Fibroblast of the aortic adventitia (primary cell): Measurements from ENCODE around the gene YY1AP1. TPM values are rescaled to one million over a fixed set of nuclear protein-coding genes. Genes with fewer than 3 reads are reported as not detected.
"Not testable (repeated sequence)": the region's sequence is repeated elsewhere in the genome, so short reads cannot be mapped to it uniquely, and the experiment has no call there.

Experiments
- DNase-seq: peaks from one replicate; pipeline ENCODE4 v3.0.0-alpha.2; 2010; ENCODE audit warnings: low read depth
- H3K4me3 ChIP-seq: 2 replicates; pipeline ENCODE4 v1.5.1; 2011; ENCODE audit warnings: low read depth, mild to moderate bottlenecking, control low read depth, low read length, moderate library complexity
- total RNA-seq: library from RNA; depleted of rRNA; stranded (reverse); fragments of >200 nt; gene quantifications from 2 replicates; pipeline ENCODE4 v1.2.3, GENCODE V29; 2012; ENCODE audit warnings: low replicate concordance
- TF ChIP-seq, protein P1 (sequence below): IDR thresholded peaks from 2 replicates; pipeline ENCODE4 v1.5.1; 2011; ENCODE audit warnings: mild to moderate bottlenecking, low read length, control low read depth, inconsistent platforms; ENCODE audit not compliant: insufficient read depth

Gene YY1AP1
- total RNA-seq, 1 donor: 54.6 TPM

DNA sequence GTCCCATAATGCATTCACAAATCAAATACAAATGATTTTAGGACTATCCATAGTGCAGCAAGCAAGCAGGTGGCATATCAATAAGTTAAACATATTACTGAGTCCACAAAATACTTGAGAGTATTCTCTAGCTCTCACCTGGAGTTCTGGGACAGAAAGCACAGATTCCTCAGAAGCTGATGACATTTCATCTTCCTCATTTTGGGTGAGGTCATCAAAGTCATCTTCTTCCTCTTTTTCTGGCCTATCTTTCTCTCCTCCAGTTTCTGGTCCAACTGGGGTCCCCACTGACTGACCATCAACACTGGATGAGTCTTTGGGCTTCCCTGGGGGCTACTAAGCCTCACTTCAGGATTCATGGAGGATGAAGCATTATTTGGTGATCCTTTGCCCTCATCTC lies 38.9 kb downstream of the YY1AP1 start:
- no peak for DNase-seq
- no peak overlapping the region for H3K4me3 ChIP-seq
- TF ChIP-seq, protein P1, sequence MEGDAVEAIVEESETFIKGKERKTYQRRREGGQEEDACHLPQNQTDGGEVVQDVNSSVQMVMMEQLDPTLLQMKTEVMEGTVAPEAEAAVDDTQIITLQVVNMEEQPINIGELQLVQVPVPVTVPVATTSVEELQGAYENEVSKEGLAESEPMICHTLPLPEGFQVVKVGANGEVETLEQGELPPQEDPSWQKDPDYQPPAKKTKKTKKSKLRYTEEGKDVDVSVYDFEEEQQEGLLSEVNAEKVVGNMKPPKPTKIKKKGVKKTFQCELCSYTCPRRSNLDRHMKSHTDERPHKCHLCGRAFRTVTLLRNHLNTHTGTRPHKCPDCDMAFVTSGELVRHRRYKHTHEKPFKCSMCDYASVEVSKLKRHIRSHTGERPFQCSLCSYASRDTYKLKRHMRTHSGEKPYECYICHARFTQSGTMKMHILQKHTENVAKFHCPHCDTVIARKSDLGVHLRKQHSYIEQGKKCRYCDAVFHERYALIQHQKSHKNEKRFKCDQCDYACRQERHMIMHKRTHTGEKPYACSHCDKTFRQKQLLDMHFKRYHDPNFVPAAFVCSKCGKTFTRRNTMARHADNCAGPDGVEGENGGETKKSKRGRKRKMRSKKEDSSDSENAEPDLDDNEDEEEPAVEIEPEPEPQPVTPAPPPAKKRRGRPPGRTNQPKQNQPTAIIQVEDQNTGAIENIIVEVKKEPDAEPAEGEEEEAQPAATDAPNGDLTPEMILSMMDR: no peak

DNA sequence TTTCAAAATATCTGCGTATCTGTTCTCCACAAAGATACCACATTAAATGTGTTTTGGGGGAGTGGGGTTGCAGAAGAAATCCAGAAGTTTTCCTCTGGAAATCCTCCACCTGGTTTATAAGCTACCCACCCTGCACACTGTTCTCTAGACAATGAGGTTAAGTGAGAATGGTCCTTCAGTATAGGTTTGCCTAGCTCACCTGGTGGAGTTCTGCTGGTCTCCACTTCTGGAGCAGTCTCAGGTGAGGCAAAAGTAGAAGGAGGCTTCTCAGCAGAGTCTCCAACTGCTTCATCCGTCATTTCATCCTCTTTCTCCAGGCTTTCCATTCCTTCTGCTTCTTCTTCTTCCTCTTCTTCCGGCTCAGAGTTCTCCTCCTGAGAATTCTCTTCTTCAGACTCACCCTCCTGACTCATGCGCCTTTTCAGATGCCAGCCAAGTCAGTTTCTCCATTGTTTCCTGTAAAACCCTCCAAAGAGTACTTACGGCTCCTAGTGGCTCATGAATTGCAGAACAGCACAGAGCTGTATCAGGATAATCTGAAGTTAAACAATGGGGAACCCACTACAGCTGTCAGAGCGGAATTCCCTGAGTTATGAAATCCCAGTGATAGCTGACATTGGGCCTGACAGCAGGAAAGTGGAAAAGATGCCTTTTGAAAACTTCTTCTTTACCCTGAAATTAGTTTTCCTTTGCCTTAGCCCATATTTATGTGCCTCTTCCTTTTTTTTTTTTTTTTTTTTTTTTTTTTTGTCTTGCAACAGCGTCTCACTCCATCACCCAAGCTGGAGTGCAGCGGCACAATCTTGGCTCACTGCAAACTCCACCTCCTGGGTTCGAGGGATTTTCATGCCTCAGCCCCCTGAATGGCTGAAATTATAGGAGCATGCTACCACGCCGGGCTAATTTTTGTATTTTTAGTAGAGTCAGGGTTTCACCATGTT lies 40.1 kb downstream of the YY1AP1 start:
- H3K4me3 ChIP-seq: peak overlapping the region; percentile 68
- peak; percentile 96 for DNase-seq
- TF ChIP-seq, protein P1: peak; percentile 76

DNA sequence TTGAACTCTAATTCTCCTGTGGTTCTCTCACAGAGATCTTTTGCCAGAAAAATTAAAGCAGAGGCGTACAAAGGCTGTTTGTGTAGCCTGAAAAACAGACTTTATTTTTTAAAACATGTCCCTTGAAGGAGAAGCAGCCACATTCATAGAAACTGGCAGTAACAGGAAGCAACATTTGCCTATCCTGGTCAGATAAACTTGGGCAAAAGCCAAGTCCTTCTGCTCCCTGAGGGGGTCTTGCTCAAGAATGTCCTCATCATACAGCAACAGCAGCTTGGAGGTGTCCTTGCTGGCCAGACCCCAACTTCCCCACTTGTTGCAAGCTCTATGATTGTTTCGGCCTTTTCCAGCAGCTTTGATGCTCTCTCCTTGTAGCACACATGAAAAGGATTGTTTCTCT lies 42.3 kb downstream of the YY1AP1 start:
- DNase-seq: peak; percentile 48
- H3K4me3 ChIP-seq: peak overlapping the region; percentile 2
- TF ChIP-seq, protein P1: no peak

DNA sequence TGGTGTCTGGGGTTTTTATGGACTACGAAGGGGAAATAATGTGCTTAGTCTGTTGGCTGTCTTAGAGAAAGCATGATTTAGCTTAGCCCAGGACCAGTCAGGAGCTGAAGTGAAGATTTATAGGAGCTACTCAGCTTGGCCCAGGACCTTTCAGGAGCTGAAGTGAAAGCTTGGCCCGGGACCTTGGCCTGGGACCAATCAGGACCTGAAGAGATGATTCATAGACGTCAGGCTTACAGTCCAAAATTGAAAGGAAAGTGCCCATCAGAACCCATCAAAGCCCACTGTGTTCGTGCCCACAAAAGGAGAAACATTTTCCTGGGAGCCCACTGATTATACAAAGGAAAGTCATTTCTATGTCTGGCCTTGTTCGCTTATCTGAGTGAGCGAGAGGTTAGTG lies 42.9 kb downstream of the YY1AP1 start:
- peak overlapping the region; percentile 35 for H3K4me3 ChIP-seq
- DNase-seq: peak; percentile 58
- TF ChIP-seq, protein P1: no peak

DNA sequence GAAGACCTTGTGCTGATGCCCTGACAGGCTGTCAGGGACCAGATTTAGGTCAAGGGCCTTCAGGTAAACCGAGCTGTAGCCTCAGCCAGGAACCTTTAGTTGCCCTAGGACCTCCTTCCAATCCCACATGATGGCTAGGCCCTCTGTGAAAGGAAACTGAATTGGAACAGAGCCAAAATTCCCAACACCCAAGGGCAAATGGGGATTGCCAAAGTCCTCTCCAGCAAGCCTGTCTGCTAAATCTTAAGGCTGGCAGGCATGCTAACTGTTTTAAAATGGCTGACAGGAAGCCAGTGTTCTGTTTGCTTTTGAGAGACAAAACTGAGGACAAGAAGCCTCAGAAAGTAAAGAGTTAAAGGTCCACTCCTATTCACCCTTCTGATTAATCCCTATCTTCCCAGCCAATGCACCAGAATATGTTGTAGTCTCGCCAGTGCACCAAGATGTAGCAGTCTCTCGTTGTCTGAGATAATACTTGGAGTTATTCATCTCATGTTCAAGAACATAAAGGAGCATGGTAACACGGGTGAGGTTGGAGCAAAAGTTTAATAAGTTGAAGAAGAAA lies 43.5 kb downstream of the YY1AP1 start:
- peak; percentile 55 for DNase-seq
- TF ChIP-seq, protein P1: no peak
- peak overlapping the region; percentile 35 for H3K4me3 ChIP-seq

DNA sequence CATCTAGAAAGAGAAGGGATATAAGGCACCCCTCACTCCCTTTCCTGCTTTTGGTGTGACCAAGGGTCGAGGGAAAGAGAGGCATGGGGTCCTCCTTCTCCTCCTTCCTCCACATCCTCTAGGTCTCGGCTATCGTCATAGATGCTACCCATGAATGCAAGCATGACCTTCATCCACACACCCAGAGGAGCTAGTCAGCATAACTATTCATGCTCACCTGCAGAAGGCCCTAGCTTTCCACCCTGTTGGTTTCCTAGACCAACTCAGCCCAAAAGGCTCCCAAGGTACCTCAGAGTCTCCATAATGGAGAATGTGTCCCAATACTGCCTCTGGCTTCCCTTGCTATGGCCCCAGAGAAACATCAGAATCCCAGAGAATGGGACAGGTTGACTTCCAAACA lies 45.3 kb downstream of the YY1AP1 start:
- TF ChIP-seq, protein P1: no peak
- no peak overlapping the region for H3K4me3 ChIP-seq
- no peak for DNase-seq

DNA sequence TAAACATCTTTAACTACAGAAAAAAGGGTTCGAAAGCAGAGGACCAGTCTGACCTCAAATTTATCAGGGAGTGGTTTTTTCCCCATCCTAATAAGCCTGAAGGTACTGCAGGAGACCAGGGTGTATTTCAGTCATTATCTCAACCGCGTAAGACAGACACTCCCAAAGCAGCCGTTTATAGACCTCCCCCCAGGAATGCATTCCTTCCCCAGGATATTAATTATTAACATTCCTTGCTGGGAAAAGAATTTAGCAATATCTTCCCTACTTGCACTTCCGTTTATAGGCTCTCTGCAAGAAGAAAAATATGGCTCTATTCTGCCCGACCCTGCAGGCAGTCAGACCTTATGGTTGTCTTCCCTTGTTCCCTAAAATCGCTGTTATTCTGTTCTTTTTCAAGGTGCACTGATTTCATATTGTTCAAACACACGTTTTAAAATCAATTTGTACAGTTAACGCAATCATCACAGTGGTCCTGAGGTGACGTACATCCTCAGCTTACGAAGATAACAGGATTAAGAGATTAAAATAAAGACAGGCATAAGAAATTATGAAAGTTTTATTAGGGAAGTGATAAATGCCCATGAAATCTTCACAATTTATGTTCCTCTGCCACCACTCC lies 45.9 kb downstream of the YY1AP1 start:
- H3K4me3 ChIP-seq, DNase-seq: not testable (repeated sequence)
